HepG2 (cell line): ENCODE measurements around the gene CD4. TPM values are rescaled to one million over a fixed set of nuclear protein-coding genes. Genes with fewer than 3 reads are reported as not detected.

Source experiments
- ATAC-seq: fragments of 200-7000 bp; cut with Tn5 transposase; 3 replicates; pipeline ENCODE4 v1.9.1; 2020; ENCODE audit warnings: mild to moderate bottlenecking, moderate library complexity
- BruUV-seq: library from RNA; stranded (reverse); fragments of 400-500 nt; replicated peaks from 2 replicates; lab custom pipeline; 2021; lab: Mats Ljungman, UMichigan
- CTCF ChIA-PET: fragments of 300-600 bp; formaldehyde crosslinking; extraction: SDS; loops from one replicate; lab custom pipeline; 2021; ENCODE audit warnings: low total read pairs, inconsistent platforms, low intra/inter-chr PET ratio; lab: Yijun Ruan, JAX
- POLR2A ChIA-PET: fragments of 350-600 bp; sonication (Branson Sonifier 250); formaldehyde crosslinking; loops from one replicate; lab custom pipeline; 2020; ENCODE audit warnings: antibody characterized with exemption, inconsistent platforms; lab: Yijun Ruan, JAX
- DNase-seq: peaks from one replicate; pipeline ENCODE4 v3.0.0-alpha.2; 2015; ENCODE audit warnings: low spot score
- FAIRE-seq: peaks from 3 replicates; lab custom pipeline; 2011; peaks lifted over from hg19 to GRCh38; lab: Jason Lieb, UNC
- H2AFZ ChIP-seq: one replicate; pipeline ENCODE4 v1.6.1; 2011; ENCODE audit warnings: low read length, inconsistent platforms
- H3K27ac ChIP-seq: fragments of 300-600 bp; 3 replicates; pipeline ENCODE4 v1.8.0; 2011; ENCODE audit warnings: mixed run types, mild to moderate bottlenecking, mixed read lengths, low read length, inconsistent platforms; ENCODE audit not compliant: insufficient read depth; ENCODE audit errors: extremely low read length
- H3K27me3 ChIP-seq, 2 experiments: fragments of 200-600 bp in 1 of 2; 2 replicates in 1 of 2; 3 replicates in 1 of 2; pipeline versions ENCODE4 v1.6.0 to v1.8.0; 2011; ENCODE audit warnings: low read length in 2 of 2, mild to moderate bottlenecking in 2 of 2, moderate library complexity in 2 of 2, inconsistent platforms in 1 of 2; ENCODE audit not compliant: insufficient read depth in 2 of 2, control insufficient read depth in 1 of 2
- H3K36me3 ChIP-seq, 2 experiments: fragments of 200-600 bp in 1 of 2; replicated peaks in 1 of 2; 2 replicates in 1 of 2; 3 replicates in 1 of 2; pipeline versions ENCODE4 v1.5.1 to v1.8.0; 2011; ENCODE audit warnings: low read length in 2 of 2, inconsistent platforms in 1 of 2; ENCODE audit not compliant: insufficient read depth in 2 of 2, control insufficient read depth in 1 of 2
- H3K4me1 ChIP-seq: 2 replicates; pipeline ENCODE4 v1.5.1; 2012; ENCODE audit warnings: low read length, inconsistent platforms; ENCODE audit not compliant: insufficient read depth
- H3K4me2 ChIP-seq: 2 replicates; pipeline ENCODE4 v1.6.0; 2011; ENCODE audit warnings: low read depth, low read length, inconsistent platforms
- H3K4me3 ChIP-seq, 3 experiments: fragments of 200-600 bp in 1 of 3; sonication (generic), shearing (Covaris generic) in 1 of 3; replicated peaks in 1 of 3; 2 replicates each; pipeline ENCODE4 v1.5.1; 2011 to 2016; ENCODE audit warnings: low read length in 3 of 3, inconsistent platforms in 2 of 3, low read depth in 2 of 3, mild to moderate bottlenecking in 2 of 3, control low read depth in 1 of 3, mixed read lengths in 1 of 3; ENCODE audit not compliant: insufficient read depth in 1 of 3
- H3K79me2 ChIP-seq: one replicate; pipeline ENCODE4 v1.6.1; 2011; ENCODE audit warnings: low read length, inconsistent platforms; ENCODE audit not compliant: insufficient read depth
- H3K9ac ChIP-seq: 2 replicates; pipeline ENCODE4 v1.6.0; 2011; ENCODE audit warnings: mild to moderate bottlenecking, low read depth, low read length, inconsistent platforms; ENCODE audit not compliant: insufficient read depth
- H3K9me3 ChIP-seq: 2 replicates; pipeline ENCODE4 v1.5.1; 2012; ENCODE audit warnings: mild to moderate bottlenecking, low read length
- H4K20me1 ChIP-seq: 2 replicates; pipeline ENCODE4 v1.6.0; 2011; ENCODE audit warnings: inconsistent platforms, mild to moderate bottlenecking, low read length, moderate library complexity; ENCODE audit not compliant: insufficient read depth
- HES4 ChIP-seq: sonication (generic); formaldehyde crosslinking; IDR thresholded peaks from 2 replicates; pipeline ENCODE4 v1.9.0; 2021; ENCODE audit warnings: mild to moderate bottlenecking, missing genetic modification reagents, borderline replicate concordance
- ZMYM3 ChIP-seq: sonication (generic); formaldehyde crosslinking; IDR thresholded peaks from 2 replicates; pipeline ENCODE4 v1.5.1; 2020; ENCODE audit warnings: mild to moderate bottlenecking, missing genetic modification reagents
- ZNF563 ChIP-seq: sonication (generic); formaldehyde crosslinking; IDR thresholded peaks from 2 replicates; pipeline ENCODE4 v1.8.0; 2022; ENCODE audit warnings: mild to moderate bottlenecking, moderate library complexity, missing genetic modification reagents
- ZNF678 ChIP-seq: sonication (generic); formaldehyde crosslinking; IDR thresholded peaks from 2 replicates; pipeline ENCODE4 v1.4.0; 2020; ENCODE audit warnings: mild to moderate bottlenecking, missing genetic modification reagents
- ZNF879 ChIP-seq: sonication (generic); formaldehyde crosslinking; IDR thresholded peaks from 2 replicates; pipeline ENCODE4 v1.8.1; 2023; ENCODE audit warnings: missing genetic modification reagents
- WGBS: methylation state at CpG from one replicate; pipeline ENCODE4 v1.1.6; 2017; ENCODE audit warnings: low lambda C conversion rate; 5-methylcytosine and 5-hydroxymethylcytosine counted together
- in situ Hi-C: cut with HindIII; loops from 2 replicates; pipeline ENCODE4 v1.10.0; 2017; ENCODE audit warnings: low pct_unique_long_range_greater_than_20kb; ENCODE audit not compliant: extremely low pct_ligation_motif_present
- intact Hi-C: fragments of 100-400 bp; cut with micrococcal nuclease; formaldehyde crosslinking; loops from one replicate; pipeline ENCODE4 v1.10.0; 2022; ENCODE audit not compliant: unreplicated experiment
- polyA plus RNA-seq, 8 experiments: library from polyadenylated mRNA; depleted of rRNA in 3 of 8; stranded (reverse) in 7 of 8; unstranded in 1 of 8; fragments of >200 nt; fragmentation: Illumina TruSeq in 4 of 8; extraction: Trizol in 4 of 8; gene quantifications; 2 replicates each; pipeline versions ENCODE4 v1.2.1 to v1.2.3, GENCODE V29; 2011 to 2016; ENCODE audit warnings: low read depth in 4 of 8, missing spikeins in 1 of 8, mixed read lengths in 1 of 8; ENCODE audit not compliant: insufficient read depth in 1 of 8
- total RNA-seq, 5 experiments: library from RNA; depleted of rRNA; stranded (reverse); fragments of >200 nt; fragmentation: Illumina TruSeq; extraction: Trizol; gene quantifications; 2 replicates each; pipeline ENCODE4 v1.2.3, GENCODE V29; 2016; ENCODE audit warnings: low read depth in 1 of 5
- TF ChIP-seq, protein P1 (sequence below): sonication (generic); formaldehyde crosslinking; IDR thresholded peaks from 2 replicates; pipeline ENCODE4 v1.4.0; 2020; ENCODE audit warnings: missing genetic modification reagents
- TF ChIP-seq, protein P2 (sequence below): sonication (generic); formaldehyde crosslinking; IDR thresholded peaks from 2 replicates; pipeline ENCODE4 v1.4.0; 2020; ENCODE audit warnings: missing genetic modification reagents

The CD4 gene
- total and polyA plus RNA-seq, 2 of the 13 experiments (the other 11 are each of a cell fraction or from before 2014, with no cell fraction given): 0.07 to 0.95 TPM

DNA sequence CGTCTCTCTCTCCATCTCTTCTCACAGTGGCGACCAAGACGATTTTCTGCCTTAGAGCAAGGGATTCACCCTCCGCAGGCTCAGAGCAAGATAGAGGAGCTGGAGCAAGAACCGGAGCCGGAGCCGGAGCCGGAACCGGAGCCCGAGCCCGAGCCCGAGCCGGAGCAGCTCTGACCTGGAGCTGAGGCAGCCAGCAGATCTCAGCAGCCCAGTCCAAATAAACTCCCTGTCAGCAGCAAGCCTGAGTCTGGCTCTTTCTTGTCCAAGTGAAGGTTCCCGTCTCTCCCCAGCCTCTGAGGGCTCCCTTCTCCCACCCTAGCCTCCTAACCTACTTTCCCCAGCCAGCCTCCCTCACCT is 11.1 kb upstream of the CD4 start:
- ATAC-seq: peak; percentile 37
- 70% methylated on average over 14 of the region's 14 CpGs for WGBS
- in situ Hi-C loops (no loop called here), intact Hi-C loops (loop anchor here (2.0 kb wide), 1 partner anchor 47 kb away; no protein-coding TSS in a partner anchor)
- ChIA-PET CTCF (interaction anchor here (2.0 to 2.9 kb wide), 2 partner anchors 25 to 42 kb away, joined by 16 to 54 read pairs; partner anchors contain the start of gene MLF2), POLR2A (interaction anchor here (0.6 to 5.5 kb wide), 7 partner anchors 9 to 147 kb away, joined by 3 to 59 read pairs (median 5); partner anchors contain the start of genes COPS7A, MLF2, PTMS and ZNF384)
- Histone ChIP-seq H3K79me2 (no peaks in the 10 kb centered on the region), H3K4me3 (peak overlapping the region in 1 of 3 experiments; percentile 47; a peak in 2 of 6 replicates), H3K9me3 (no peaks in the 10 kb centered on the region), H3K4me2 (peak overlapping the region; percentile 69), H2AFZ (no peak overlapping the region), H3K27ac (peak overlapping the region; percentile 16), H3K9ac (0 out of 2 replicates have a peak overlapping the region, but pooled peaks have one; percentile 1), H3K36me3 (no peaks in the 10 kb centered on the region), H3K27me3 (peaks cover 2 to 13% of the 10 kb centered on the region in 2 experiments; a peak in 2 of 5 replicates)
- DNase-seq: no peak
- BruUV-seq: no TSS peak
- TF ChIP-seq, protein P1, sequence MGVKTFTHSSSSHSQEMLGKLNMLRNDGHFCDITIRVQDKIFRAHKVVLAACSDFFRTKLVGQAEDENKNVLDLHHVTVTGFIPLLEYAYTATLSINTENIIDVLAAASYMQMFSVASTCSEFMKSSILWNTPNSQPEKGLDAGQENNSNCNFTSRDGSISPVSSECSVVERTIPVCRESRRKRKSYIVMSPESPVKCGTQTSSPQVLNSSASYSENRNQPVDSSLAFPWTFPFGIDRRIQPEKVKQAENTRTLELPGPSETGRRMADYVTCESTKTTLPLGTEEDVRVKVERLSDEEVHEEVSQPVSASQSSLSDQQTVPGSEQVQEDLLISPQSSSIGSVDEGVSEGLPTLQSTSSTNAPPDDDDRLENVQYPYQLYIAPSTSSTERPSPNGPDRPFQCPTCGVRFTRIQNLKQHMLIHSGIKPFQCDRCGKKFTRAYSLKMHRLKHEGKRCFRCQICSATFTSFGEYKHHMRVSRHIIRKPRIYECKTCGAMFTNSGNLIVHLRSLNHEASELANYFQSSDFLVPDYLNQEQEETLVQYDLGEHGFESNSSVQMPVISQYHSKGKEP: no peak
- TF ChIP-seq HES4 (CRISPR knock-in tag): peak; percentile 42; the same call in 1 of the 2 replicates
- 0 out of 2 replicates have a peak, but pooled peaks have one; percentile 17 for TF ChIP-seq ZMYM3 (CRISPR knock-in tag)
- TF ChIP-seq, protein P2, sequence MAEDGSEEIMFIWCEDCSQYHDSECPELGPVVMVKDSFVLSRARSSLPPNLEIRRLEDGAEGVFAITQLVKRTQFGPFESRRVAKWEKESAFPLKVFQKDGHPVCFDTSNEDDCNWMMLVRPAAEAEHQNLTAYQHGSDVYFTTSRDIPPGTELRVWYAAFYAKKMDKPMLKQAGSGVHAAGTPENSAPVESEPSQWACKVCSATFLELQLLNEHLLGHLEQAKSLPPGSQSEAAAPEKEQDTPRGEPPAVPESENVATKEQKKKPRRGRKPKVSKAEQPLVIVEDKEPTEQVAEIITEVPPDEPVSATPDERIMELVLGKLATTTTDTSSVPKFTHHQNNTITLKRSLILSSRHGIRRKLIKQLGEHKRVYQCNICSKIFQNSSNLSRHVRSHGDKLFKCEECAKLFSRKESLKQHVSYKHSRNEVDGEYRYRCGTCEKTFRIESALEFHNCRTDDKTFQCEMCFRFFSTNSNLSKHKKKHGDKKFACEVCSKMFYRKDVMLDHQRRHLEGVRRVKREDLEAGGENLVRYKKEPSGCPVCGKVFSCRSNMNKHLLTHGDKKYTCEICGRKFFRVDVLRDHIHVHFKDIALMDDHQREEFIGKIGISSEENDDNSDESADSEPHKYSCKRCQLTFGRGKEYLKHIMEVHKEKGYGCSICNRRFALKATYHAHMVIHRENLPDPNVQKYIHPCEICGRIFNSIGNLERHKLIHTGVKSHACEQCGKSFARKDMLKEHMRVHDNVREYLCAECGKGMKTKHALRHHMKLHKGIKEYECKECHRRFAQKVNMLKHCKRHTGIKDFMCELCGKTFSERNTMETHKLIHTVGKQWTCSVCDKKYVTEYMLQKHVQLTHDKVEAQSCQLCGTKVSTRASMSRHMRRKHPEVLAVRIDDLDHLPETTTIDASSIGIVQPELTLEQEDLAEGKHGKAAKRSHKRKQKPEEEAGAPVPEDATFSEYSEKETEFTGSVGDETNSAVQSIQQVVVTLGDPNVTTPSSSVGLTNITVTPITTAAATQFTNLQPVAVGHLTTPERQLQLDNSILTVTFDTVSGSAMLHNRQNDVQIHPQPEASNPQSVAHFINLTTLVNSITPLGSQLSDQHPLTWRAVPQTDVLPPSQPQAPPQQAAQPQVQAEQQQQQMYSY: peak; percentile 97
- no peak for TF ChIP-seq ZNF879 (CRISPR knock-in tag)
- 0 out of 2 replicates have a peak, but pooled peaks have one; percentile 15 for TF ChIP-seq ZNF563 (CRISPR knock-in tag)
- TF ChIP-seq ZNF678: no peak
- TF ChIP-seq, all 625 proteins: peak for 4
- peaks cover 82% of the 10 kb centered on the region for H3K4me1 ChIP-seq
- FAIRE-seq: no peak
- no peaks in the 10 kb centered on the region for H4K20me1 ChIP-seq
